Measurements from ENCODE around the gene FSIP2. TPM values are rescaled to one million over a fixed set of nuclear protein-coding genes. Genes with fewer than 3 reads are reported as not detected.

The FSIP2 gene
- total and polyA plus RNA-seq, 2 of the 8 experiments (the other 6 are each of a cell fraction or from before 2014, with no cell fraction given) = 0.47 to 1.4 TPM

DNA sequence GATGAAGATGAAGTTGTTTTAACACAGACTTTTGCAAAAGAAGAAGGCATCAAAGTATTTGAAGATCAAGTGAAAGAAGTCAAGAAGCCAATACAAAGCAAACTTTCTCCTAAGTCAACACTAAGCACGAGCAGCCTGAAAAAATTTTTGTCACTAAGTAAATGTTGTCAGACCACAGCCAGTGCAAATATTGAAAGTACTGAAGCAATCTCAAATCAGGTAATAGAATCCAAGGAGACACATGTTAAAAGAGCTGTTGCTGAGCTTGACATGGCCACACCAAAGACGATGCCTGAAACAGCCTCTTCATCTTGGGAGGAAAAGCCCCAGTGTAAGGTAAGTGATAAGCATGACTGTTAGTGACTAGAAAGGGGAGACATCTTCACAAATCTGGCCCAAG, 75.1 kb downstream of the FSIP2 start:
- no peak overlapping the region for H2BK12ac ChIP-seq (ENCODE audit: low read depth, low read length)
- H3K36me3 ChIP-seq (ENCODE audit: control insufficient read depth in 2 of 4, insufficient read depth in 4 of 4, low read length in 3 of 4) = no peaks in the 10 kb centered on the region; a peak in 2 of 8 replicates
- H3K23me2 ChIP-seq (ENCODE audit: low read depth, low read length) = no peaks in the 10 kb centered on the region
- H2AK5ac ChIP-seq (ENCODE audit: low read depth, low read length) = no peak overlapping the region
- H2AFZ ChIP-seq (ENCODE audit: low read length) = no peak overlapping the region
- H3K79me1 ChIP-seq (ENCODE audit: low read depth, low read length) = no peaks in the 10 kb centered on the region
- no peak overlapping the region for H2BK20ac ChIP-seq (ENCODE audit: low read length)
- no peak overlapping the region for H2BK5ac ChIP-seq (ENCODE audit: low read depth, low read length)
- ChIA-PET CTCF (ENCODE audit: partially characterized antibody) (no interaction called here), POLR2A (ENCODE audit: partially characterized antibody) (interaction anchor here (0.6 kb wide), 1 partner anchor 365 kb away, joined by 6 read pairs; no protein-coding TSS in a partner anchor)
- H2BK15ac ChIP-seq (ENCODE audit: low read length) = no peak overlapping the region
- H3K14ac ChIP-seq (ENCODE audit: insufficient read length) = no peak overlapping the region
- no peaks in the 10 kb centered on the region for H4K20me1 ChIP-seq (replicated peaks in 1 of 2; ENCODE audit: control insufficient read depth in 1 of 2, insufficient read depth in 2 of 2, low read length in 2 of 2)
- peaks cover 0 to 9% of the 10 kb centered on the region in 2 experiments; a peak in 1 of 4 replicates for H3K9me3 ChIP-seq (ENCODE audit: insufficient read depth in 2 of 2, low read depth in 1 of 2, low read length in 1 of 2)
- no peak overlapping the region for H3K4ac ChIP-seq (replicated peaks; ENCODE audit: insufficient read length, low read depth, low read length)
- H3K4me1 ChIP-seq (replicated peaks in 1 of 4; ENCODE audit: control insufficient read depth in 3 of 4, insufficient read depth in 4 of 4, low read length in 3 of 4) = no peaks in the 10 kb centered on the region
- H3K18ac ChIP-seq (ENCODE audit: extremely low read depth, low read length) = no peak overlapping the region
- H4K8ac ChIP-seq (ENCODE audit: extremely low read depth, insufficient read depth, low read length) = no peak overlapping the region
- H3K4me3 ChIP-seq (ENCODE audit: extremely low read depth in 1 of 4, insufficient read depth in 2 of 4, low read depth in 3 of 4, low read length in 4 of 4) = no peak overlapping the region
- no peaks in the 10 kb centered on the region for H3K27me3 ChIP-seq (replicated peaks in 1 of 4; ENCODE audit: control insufficient read depth in 3 of 4, extremely low read depth in 1 of 4, insufficient read depth in 3 of 4, low read length in 3 of 4)
- no peak overlapping the region for H3K27ac ChIP-seq (ENCODE audit: low read depth, low read length)
- no peak overlapping the region for H3K56ac ChIP-seq (replicated peaks; ENCODE audit: insufficient read length, low read depth, low read length)
- H3K79me2 ChIP-seq (ENCODE audit: control insufficient read depth in 1 of 2, insufficient read depth in 2 of 2, low read length in 2 of 2) = no peaks in the 10 kb centered on the region
- FAIRE-seq (no peak), DNase-seq (ENCODE audit: low read depth in 1 of 2, low spot score in 2 of 2) (no peak)
- WGBS, 2 experiments (ENCODE audit: extremely low coverage in 1 of 2, insufficient coverage in 1 of 2, insufficient read length in 1 of 2, insufficient replicate concordance in 2 of 2, low coverage in 1 of 2, low lambda C conversion rate in 2 of 2, missing lambda C conversion rate in 1 of 2) = 91% methylated on average over 2 of the region's 2 CpGs; no CpG with 5 or more reads in 1 of the 2 experiments
- no peak overlapping the region for H3K4me2 ChIP-seq (ENCODE audit: insufficient read depth in 1 of 2, low read depth in 2 of 2, low read length in 2 of 2)
- no peak overlapping the region for H4K5ac ChIP-seq (ENCODE audit: insufficient read length, low read depth, low read length)
- no peak overlapping the region for H2BK120ac ChIP-seq (replicated peaks; ENCODE audit: low read depth, low read length)
- H3K23ac ChIP-seq (ENCODE audit: insufficient read length) = no peak overlapping the region
- no peak overlapping the region for H3K9ac ChIP-seq (replicated peaks in 1 of 4; ENCODE audit: extremely low read depth in 1 of 4, low read depth in 3 of 4, low read length in 3 of 4)
- H4K91ac ChIP-seq (replicated peaks; ENCODE audit: insufficient read length, low read length) = no peak overlapping the region
- TF ChIP-seq SP2 (IDR thresholded peaks at IDR 0.05; ENCODE audit: low read length) = no peak
- TF ChIP-seq SIRT6 (IDR thresholded peaks at IDR 0.05; ENCODE audit: low read length) = no peak
- TF ChIP-seq YY1 (IDR thresholded peaks at IDR 0.05; ENCODE audit: low read depth, low read length) = no peak
- no peak for TF ChIP-seq CBX8 (IDR thresholded peaks at IDR 0.05; ENCODE audit: borderline replicate concordance, low read depth, low read length)
- TF ChIP-seq POU5F1 (IDR thresholded peaks at IDR 0.05; ENCODE audit: low read depth, low read length) = no peak
- TF ChIP-seq RNF2 (IDR thresholded peaks at IDR 0.05; ENCODE audit: borderline replicate concordance, low read depth, low read length, missing control alignments, poor library complexity, severe bottlenecking) = no peak
- TF ChIP-seq SP4 (IDR thresholded peaks at IDR 0.05; ENCODE audit: low read length) = no peak
- TF ChIP-seq, protein P1, sequence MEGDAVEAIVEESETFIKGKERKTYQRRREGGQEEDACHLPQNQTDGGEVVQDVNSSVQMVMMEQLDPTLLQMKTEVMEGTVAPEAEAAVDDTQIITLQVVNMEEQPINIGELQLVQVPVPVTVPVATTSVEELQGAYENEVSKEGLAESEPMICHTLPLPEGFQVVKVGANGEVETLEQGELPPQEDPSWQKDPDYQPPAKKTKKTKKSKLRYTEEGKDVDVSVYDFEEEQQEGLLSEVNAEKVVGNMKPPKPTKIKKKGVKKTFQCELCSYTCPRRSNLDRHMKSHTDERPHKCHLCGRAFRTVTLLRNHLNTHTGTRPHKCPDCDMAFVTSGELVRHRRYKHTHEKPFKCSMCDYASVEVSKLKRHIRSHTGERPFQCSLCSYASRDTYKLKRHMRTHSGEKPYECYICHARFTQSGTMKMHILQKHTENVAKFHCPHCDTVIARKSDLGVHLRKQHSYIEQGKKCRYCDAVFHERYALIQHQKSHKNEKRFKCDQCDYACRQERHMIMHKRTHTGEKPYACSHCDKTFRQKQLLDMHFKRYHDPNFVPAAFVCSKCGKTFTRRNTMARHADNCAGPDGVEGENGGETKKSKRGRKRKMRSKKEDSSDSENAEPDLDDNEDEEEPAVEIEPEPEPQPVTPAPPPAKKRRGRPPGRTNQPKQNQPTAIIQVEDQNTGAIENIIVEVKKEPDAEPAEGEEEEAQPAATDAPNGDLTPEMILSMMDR (IDR thresholded peaks at IDR 0.05; ENCODE audit: control extremely low read depth in 1 of 3, insufficient read depth in 1 of 3, low read depth in 1 of 3, low read length in 3 of 3) = no peak
- no peak for TF ChIP-seq ZNF274 (IDR thresholded peaks at IDR 0.05; ENCODE audit: borderline replicate concordance, extremely low read depth, low read length)
- no peak for TF ChIP-seq MAFK (IDR thresholded peaks at IDR 0.05; ENCODE audit: low read depth, low read length)
- no peak for TF ChIP-seq RFX5 (IDR thresholded peaks at IDR 0.05; ENCODE audit: borderline replicate concordance, low read depth, low read length)
- no peak for TF ChIP-seq CEBPB (IDR thresholded peaks at IDR 0.05; ENCODE audit: low read depth, low read length)
- TF ChIP-seq POLR2AphosphoS5 (IDR thresholded peaks at IDR 0.05; ENCODE audit: low read depth, low read length) = no peak

Measured in H1 (cell line).